GM23248 (cell line): ENCODE results near the gene DNASE2.

Source experiments
- EZH2 ChIP-seq: fragments of 200-600 bp; sonication (generic); IDR thresholded peaks from 2 replicates; pipeline ENCODE4 v1.6.1; 2018; ENCODE audit warnings: antibody characterized with exemption, mild to moderate bottlenecking; ENCODE audit not compliant: insufficient read depth, poor library complexity, severe bottlenecking
- EZH2phosphoT487 ChIP-seq: fragments of 200-600 bp; sonication (generic); IDR thresholded peaks from 2 replicates; pipeline ENCODE4 v1.6.1; 2018; ENCODE audit warnings: antibody characterized with exemption, moderate library complexity, mild to moderate bottlenecking, low read depth; ENCODE audit not compliant: insufficient read depth

DNA sequence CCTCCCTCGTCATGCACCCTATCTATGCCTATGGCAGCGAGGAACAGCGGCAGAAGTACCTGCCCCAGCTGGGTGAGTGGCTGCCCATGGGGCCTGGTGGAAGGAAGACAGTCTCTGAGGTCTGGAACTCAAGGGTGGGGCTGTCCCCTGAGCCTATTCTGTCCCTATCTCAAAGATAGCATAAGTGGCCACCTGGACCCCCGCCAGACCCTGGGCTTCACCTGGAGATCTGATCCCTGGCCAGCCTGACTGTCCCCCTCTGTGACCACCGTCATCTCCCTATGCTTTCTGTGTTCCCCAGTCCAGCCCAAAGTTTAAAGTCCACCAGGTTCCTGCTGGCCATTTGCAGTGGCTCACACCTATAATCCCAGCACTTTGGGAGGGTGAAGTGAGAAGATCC is 12.3 kb upstream of the DNASE2 start:
- no peak for TF ChIP-seq EZH2phosphoT487
- no peak for TF ChIP-seq EZH2
